ENCODE measurements around the gene ANKRD11. TPM values are rescaled to one million over a fixed set of nuclear protein-coding genes. Genes with fewer than 3 reads are reported as not detected.

Gene ANKRD11
- total and polyA plus RNA-seq, 2 donors (not counting 1 experiment from before 2014, with no cell fraction given), result 41.5 to 71.2 TPM

- Histone ChIP-seq H4K20me1 (ENCODE audit: control insufficient read depth, extremely low read depth, insufficient read depth, low read length) (no peaks in the 10 kb centered on the region), H3K79me2 (ENCODE audit: control insufficient read depth, insufficient read depth, low read length) (peaks cover 41% of the 10 kb centered on the region), H2AFZ (ENCODE audit: low read length) (no peak overlapping the region), H3K9me3 (ENCODE audit: control insufficient read depth, insufficient read depth, low read depth, low read length) (no peaks in the 10 kb centered on the region), H3K4me1 (ENCODE audit: control insufficient read depth, extremely low read depth, insufficient read depth, low read length) (peaks cover 18% of the 10 kb centered on the region), H3K27ac (ENCODE audit: insufficient read depth, low read length) (peak overlapping the region; percentile 90), H3K9ac (ENCODE audit: insufficient read depth, low read length) (peak overlapping the region; percentile 95), H3K4me3 (replicated peaks in 1 of 4; ENCODE audit: control extremely low read depth in 1 of 4, insufficient read depth in 1 of 4, low read depth in 3 of 4, low read length in 4 of 4) (peak overlapping the region; percentile 62 to 94 (median 76)), H3K4me2 (ENCODE audit: extremely low read depth, insufficient read depth, low read length) (peak overlapping the region; percentile 84), H3K27me3 (ENCODE audit: control insufficient read depth, insufficient read depth, low read length) (no peaks in the 10 kb centered on the region), H3K36me3 (ENCODE audit: control insufficient read depth, insufficient read depth, low read length) (peaks cover 6% of the 10 kb centered on the region)
- TF ChIP-seq, protein P1, sequence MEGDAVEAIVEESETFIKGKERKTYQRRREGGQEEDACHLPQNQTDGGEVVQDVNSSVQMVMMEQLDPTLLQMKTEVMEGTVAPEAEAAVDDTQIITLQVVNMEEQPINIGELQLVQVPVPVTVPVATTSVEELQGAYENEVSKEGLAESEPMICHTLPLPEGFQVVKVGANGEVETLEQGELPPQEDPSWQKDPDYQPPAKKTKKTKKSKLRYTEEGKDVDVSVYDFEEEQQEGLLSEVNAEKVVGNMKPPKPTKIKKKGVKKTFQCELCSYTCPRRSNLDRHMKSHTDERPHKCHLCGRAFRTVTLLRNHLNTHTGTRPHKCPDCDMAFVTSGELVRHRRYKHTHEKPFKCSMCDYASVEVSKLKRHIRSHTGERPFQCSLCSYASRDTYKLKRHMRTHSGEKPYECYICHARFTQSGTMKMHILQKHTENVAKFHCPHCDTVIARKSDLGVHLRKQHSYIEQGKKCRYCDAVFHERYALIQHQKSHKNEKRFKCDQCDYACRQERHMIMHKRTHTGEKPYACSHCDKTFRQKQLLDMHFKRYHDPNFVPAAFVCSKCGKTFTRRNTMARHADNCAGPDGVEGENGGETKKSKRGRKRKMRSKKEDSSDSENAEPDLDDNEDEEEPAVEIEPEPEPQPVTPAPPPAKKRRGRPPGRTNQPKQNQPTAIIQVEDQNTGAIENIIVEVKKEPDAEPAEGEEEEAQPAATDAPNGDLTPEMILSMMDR (conservative IDR thresholded peaks at IDR 0.05 in 1 of 2, IDR thresholded peaks at IDR 0.05 in 1 of 2; ENCODE audit: low read depth in 1 of 2, low read length in 2 of 2), result no peak
- TF ChIP-seq EZH2 (IDR thresholded peaks at IDR 0.05; ENCODE audit: low read length, missing control alignments), result no peak
- DNase-seq (ENCODE audit: low read depth in 2 of 2), result peak in 1 of 2 donors; percentile 18
These were observed 17.0 kb upstream of the ANKRD11 start for GRCh38 chr16:89507214-89507833.

DNA sequence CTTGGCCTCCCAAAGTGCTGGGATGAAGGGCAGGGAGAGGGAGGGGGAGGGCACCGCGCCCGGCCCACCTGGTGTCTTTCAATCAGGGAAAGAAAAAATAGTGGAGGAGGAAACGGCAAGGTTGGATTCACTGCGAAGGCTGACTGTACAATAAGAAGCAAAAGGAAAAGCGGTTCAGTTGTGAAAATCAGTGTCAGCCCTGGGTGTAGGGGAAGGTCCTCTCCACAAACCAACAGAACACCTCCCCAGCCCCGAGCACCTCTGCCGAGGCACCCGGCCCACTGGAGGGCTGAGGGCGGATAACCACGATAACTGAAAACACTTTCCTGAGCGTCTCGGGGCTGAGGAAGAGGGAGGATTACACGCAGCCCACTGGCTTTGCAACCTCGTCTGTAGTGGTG is 16.4 kb upstream of the ANKRD11 start:
- DNase-seq (ENCODE audit: low read depth in 2 of 2), result peak in 1 of 2 donors; percentile 6
- Histone ChIP-seq H2AFZ (ENCODE audit: low read length) (no peak overlapping the region), H3K9me3 (ENCODE audit: control insufficient read depth, insufficient read depth, low read depth, low read length) (no peaks in the 10 kb centered on the region), H3K27me3 (ENCODE audit: control insufficient read depth, insufficient read depth, low read length) (no peaks in the 10 kb centered on the region), H3K36me3 (ENCODE audit: control insufficient read depth, insufficient read depth, low read length) (peaks cover 6% of the 10 kb centered on the region), H3K4me1 (ENCODE audit: control insufficient read depth, extremely low read depth, insufficient read depth, low read length) (peaks cover 19% of the 10 kb centered on the region), H3K4me2 (ENCODE audit: extremely low read depth, insufficient read depth, low read length) (peak overlapping the region; percentile 84), H3K4me3 (replicated peaks in 1 of 4; ENCODE audit: control extremely low read depth in 1 of 4, insufficient read depth in 1 of 4, low read depth in 3 of 4, low read length in 4 of 4) (peak overlapping the region; percentile 62 to 94 (median 76)), H3K27ac (ENCODE audit: insufficient read depth, low read length) (peak overlapping the region; percentile 90), H3K9ac (ENCODE audit: insufficient read depth, low read length) (peak overlapping the region; percentile 95), H3K79me2 (ENCODE audit: control insufficient read depth, insufficient read depth, low read length) (peaks cover 41% of the 10 kb centered on the region), H4K20me1 (ENCODE audit: control insufficient read depth, extremely low read depth, insufficient read depth, low read length) (no peaks in the 10 kb centered on the region)
- no peak for TF ChIP-seq EZH2 (IDR thresholded peaks at IDR 0.05; ENCODE audit: low read length, missing control alignments)
- TF ChIP-seq, protein P1 (conservative IDR thresholded peaks at IDR 0.05 in 1 of 2, IDR thresholded peaks at IDR 0.05 in 1 of 2; ENCODE audit: low read depth in 1 of 2, low read length in 2 of 2), result no peak

DNA sequence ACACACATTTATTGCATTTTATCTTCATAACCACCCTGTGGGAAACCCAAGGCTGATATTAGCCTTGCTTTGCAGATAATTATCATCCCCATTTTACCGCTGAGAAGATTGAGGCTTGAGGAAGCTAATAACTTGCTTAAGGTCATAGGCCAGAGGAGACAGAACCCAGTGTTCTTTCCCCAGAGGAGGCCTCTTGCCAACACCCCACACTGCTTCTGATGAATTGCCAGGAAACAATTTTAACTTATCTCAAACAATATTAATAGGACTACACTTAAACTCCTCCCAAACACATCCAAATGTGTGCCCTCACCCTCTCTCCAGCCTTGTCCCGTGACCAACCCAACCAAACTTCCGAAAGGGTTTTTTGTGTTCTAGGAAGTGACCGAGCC is 15.7 kb upstream of the ANKRD11 start:
- DNase-seq (ENCODE audit: low read depth in 2 of 2), result peak in 1 of 2 donors; percentile 50
- H2AFZ ChIP-seq (ENCODE audit: low read length), result no peak overlapping the region
- peaks cover 19% of the 10 kb centered on the region for H3K4me1 ChIP-seq (ENCODE audit: control insufficient read depth, extremely low read depth, insufficient read depth, low read length)

More for the DNA sequence above, 15.7 kb upstream of the ANKRD11 start:
- peaks cover 3% of the 10 kb centered on the region for H3K36me3 ChIP-seq (ENCODE audit: control insufficient read depth, insufficient read depth, low read length)
- peak overlapping the region; percentile 33 for H3K4me2 ChIP-seq (ENCODE audit: extremely low read depth, insufficient read depth, low read length)
- H3K9me3 ChIP-seq (ENCODE audit: control insufficient read depth, insufficient read depth, low read depth, low read length), result no peaks in the 10 kb centered on the region
- no peak for TF ChIP-seq EZH2 (IDR thresholded peaks at IDR 0.05; ENCODE audit: low read length, missing control alignments)
- TF ChIP-seq, protein P1 (conservative IDR thresholded peaks at IDR 0.05 in 1 of 2, IDR thresholded peaks at IDR 0.05 in 1 of 2; ENCODE audit: low read depth in 1 of 2, low read length in 2 of 2), result no peak
- H3K4me3 ChIP-seq (replicated peaks in 1 of 4; ENCODE audit: control extremely low read depth in 1 of 4, insufficient read depth in 1 of 4, low read depth in 3 of 4, low read length in 4 of 4), result peak overlapping the region in 1 of 4 experiments; percentile 28
- H3K9ac ChIP-seq (ENCODE audit: insufficient read depth, low read length), result peak overlapping the region; percentile 41
- H3K27ac ChIP-seq (ENCODE audit: insufficient read depth, low read length), result peak overlapping the region; percentile 76
- no peaks in the 10 kb centered on the region for H3K27me3 ChIP-seq (ENCODE audit: control insufficient read depth, insufficient read depth, low read length)
- peaks cover 37% of the 10 kb centered on the region for H3K79me2 ChIP-seq (ENCODE audit: control insufficient read depth, insufficient read depth, low read length)
- H4K20me1 ChIP-seq (ENCODE audit: control insufficient read depth, extremely low read depth, insufficient read depth, low read length), result no peaks in the 10 kb centered on the region
